GM12878 (cell line): ENCODE results near the gene WFIKKN1. TPM values are rescaled to one million over a fixed set of nuclear protein-coding genes. Genes with fewer than 3 reads are reported as not detected.
A peak's percentile ranks its signal among the peaks of the same experiment; 100 is the strongest.

Experiments
- ATAC-seq: fragments of 200-7000 bp; cut with Tn5 transposase; 3 replicates; pipeline ENCODE4 v1.9.1; 2020; ENCODE audit warnings: mild to moderate bottlenecking, moderate library complexity
- BruUV-seq: library from RNA; stranded (reverse); fragments of 400-500 nt; replicated peaks from 2 replicates; lab custom pipeline; 2021; lab: Mats Ljungman, UMichigan
- CTCF ChIA-PET: fragments of 300-600 bp; sonication (Branson Sonifier 250); formaldehyde crosslinking; extraction: SDS; loops from one replicate; lab custom pipeline; 2021; ENCODE audit warnings: inconsistent platforms; lab: Yijun Ruan, JAX
- POLR2A ChIA-PET: fragments of 350-600 bp; formaldehyde crosslinking; extraction: SDS; loops from one replicate; lab custom pipeline; 2021; ENCODE audit warnings: inconsistent platforms; lab: Charles Lee
- RAD21 ChIA-PET: fragments of 300-600 bp; sonication (Branson Sonifier 250); formaldehyde crosslinking; loops from one replicate; lab custom pipeline; 2023; ENCODE audit warnings: antibody characterized with exemption; ENCODE audit not compliant: unreplicated experiment; lab: Charles Lee
- SMC1A ChIA-PET: fragments of 300-600 bp; sonication (Branson Sonifier 250); formaldehyde crosslinking; loops from one replicate; lab custom pipeline; 2023; ENCODE audit not compliant: unreplicated experiment, uncharacterized antibody; lab: Charles Lee
- DNase-seq: peaks from one replicate; pipeline ENCODE4 v3.0.0-alpha.2; 2011; ENCODE audit warnings: low read depth, low spot score
- FAIRE-seq: peaks from 3 replicates; lab custom pipeline; 2011; peaks lifted over from hg19 to GRCh38; lab: Jason Lieb, UNC
- H2AFZ ChIP-seq: 2 replicates; pipeline ENCODE4 v1.6.0; 2011; ENCODE audit warnings: low read depth, low read length, control low read depth; ENCODE audit not compliant: control insufficient read depth
- H3K27ac ChIP-seq: 2 replicates; pipeline ENCODE4 v1.5.1; 2011; ENCODE audit warnings: control low read depth; ENCODE audit not compliant: control insufficient read depth, insufficient read depth
- H3K27me3 ChIP-seq, 2 experiments: replicated peaks in 1 of 2; 2 replicates each; pipeline versions ENCODE4 v1.6.0 to v1.6.1; 2011; ENCODE audit warnings: low read length in 1 of 2; ENCODE audit not compliant: control insufficient read depth in 2 of 2, insufficient read depth in 2 of 2
- H3K36me3 ChIP-seq, 2 experiments: 2 replicates each; pipeline ENCODE4 v1.5.1; 2011; ENCODE audit warnings: low read length in 1 of 2; ENCODE audit not compliant: control insufficient read depth in 2 of 2, insufficient read depth in 2 of 2
- H3K4me1 ChIP-seq: 2 replicates; pipeline ENCODE4 v1.6.1; 2011; ENCODE audit warnings: mild to moderate bottlenecking, low read length, moderate library complexity, mixed read lengths; ENCODE audit not compliant: control insufficient read depth, insufficient read depth
- H3K4me2 ChIP-seq: 2 replicates; pipeline ENCODE4 v1.6.0; 2011; ENCODE audit warnings: control low read depth; ENCODE audit not compliant: control insufficient read depth, insufficient read depth
- H3K4me3 ChIP-seq: fragments of 200-600 bp; sonication (generic); 2 replicates; pipeline ENCODE4 v1.5.1; 2016
- H3K79me2 ChIP-seq: 2 replicates; pipeline ENCODE4 v1.6.0; 2011; ENCODE audit warnings: low read length; ENCODE audit not compliant: control insufficient read depth, insufficient read depth
- H3K9ac ChIP-seq: 2 replicates; pipeline ENCODE4 v1.8.0; 2011; ENCODE audit warnings: low read length, control low read depth, mixed read lengths; ENCODE audit not compliant: control insufficient read depth, insufficient read depth
- H3K9me3 ChIP-seq: replicated peaks from 3 replicates; pipeline ENCODE4 v1.5.1; 2011; ENCODE audit warnings: mild to moderate bottlenecking, low read length; ENCODE audit not compliant: control insufficient read depth, insufficient read depth
- H4K20me1 ChIP-seq: 2 replicates; pipeline ENCODE4 v1.6.0; 2011; ENCODE audit not compliant: control insufficient read depth, insufficient read depth
- NFYA ChIP-seq: IDR thresholded peaks from 2 replicates; pipeline ENCODE4 v1.6.1; 2011; ENCODE audit warnings: low read depth, mild to moderate bottlenecking, low read length, improper control_type of control experiment, borderline replicate concordance
- POLR2A ChIP-seq: IDR thresholded peaks from 2 replicates; pipeline ENCODE4 v1.6.1; 2011; ENCODE audit warnings: low read depth, mild to moderate bottlenecking, low read length
- POLR2AphosphoS2 ChIP-seq: IDR thresholded peaks from 2 replicates; pipeline ENCODE4 v1.6.1; 2011; ENCODE audit warnings: low read depth, mild to moderate bottlenecking, low read length, improper control_type of control experiment, moderate library complexity
- POLR2AphosphoS5 ChIP-seq: IDR thresholded peaks from 2 replicates; pipeline ENCODE4 v1.6.1; 2011; ENCODE audit warnings: mild to moderate bottlenecking, low read length, inconsistent platforms
- RAD51 ChIP-seq: fragments of 450-650 bp; IDR thresholded peaks from 2 replicates; pipeline ENCODE4 v1.6.1; 2016; ENCODE audit warnings: moderate library complexity, mild to moderate bottlenecking, inconsistent platforms
- SP1 ChIP-seq: IDR thresholded peaks from one replicate; pipeline ENCODE4 v1.6.1; 2011; ENCODE audit warnings: low read depth, low read length
- TCF12 ChIP-seq: IDR thresholded peaks from 2 replicates; pipeline ENCODE4 v1.6.1; 2011; ENCODE audit warnings: low read depth, mild to moderate bottlenecking, low read length
- WGBS: methylation state at CpG from one replicate; pipeline ENCODE4 v1.1.6; 2016; ENCODE audit warnings: low lambda C conversion rate; ENCODE audit not compliant: insufficient replicate concordance, insufficient coverage; ENCODE audit errors: missing lambda C conversion rate; 5-methylcytosine and 5-hydroxymethylcytosine counted together
- in situ Hi-C: fragments of 300-500 bp; cut with MboI; formaldehyde crosslinking; loops from 9 replicates; pipeline ENCODE4 v1.14.3; 2018; ENCODE audit warnings: mixed read lengths
- intact Hi-C: fragments of 100-400 bp; cut with micrococcal nuclease; formaldehyde crosslinking; loops from one replicate; pipeline ENCODE4 v1.14.2; 2022; ENCODE audit not compliant: unreplicated experiment
- polyA plus RNA-seq, 11 experiments: library from polyadenylated mRNA; depleted of rRNA in 4 of 11; unstranded in 6 of 11; stranded (reverse) in 5 of 11; fragments of >200 nt; fragmentation: Nextera tagmentation in 4 of 11; fragmentation: Illumina TruSeq in 1 of 11; extraction: Ambion mirVana in 4 of 11; extraction: Trizol in 1 of 11; gene quantifications; 1 replicate in 1 of 11; 2 replicates in 10 of 11; pipeline versions ENCODE4 v1.2.1 to v1.2.3, GENCODE V29; 2011 to 2016; ENCODE audit warnings: inconsistent platforms in 2 of 11, missing spikeins in 2 of 11, low read depth in 1 of 11
- total RNA-seq, 4 experiments: library from RNA; depleted of rRNA in 3 of 4; stranded (reverse); fragments of >200 nt in 3 of 4; fragmentation: Illumina TruSeq in 1 of 4; extraction: Trizol in 1 of 4; gene quantifications; 2 replicates each; pipeline versions ENCODE4 v1.2.1 to v1.2.3, GENCODE V29; 2013 to 2021

WFIKKN1 gene
- total and polyA plus RNA-seq, 10 of the 15 experiments (the other 5 are each of a cell fraction or from before 2014, with no cell fraction given) = 0.01 to 0.41 (median 0.05) TPM; not detected in 2

- ChIA-PET RAD21 (no interaction called here), SMC1A (no interaction called here)
- H3K27ac ChIP-seq = no peak overlapping the region
These were observed 44.6 kb upstream of the WFIKKN1 start for GRCh38 chr16:586047-586644.

GRCh38 chr16:586645-587590, 43.9 kb upstream of the WFIKKN1 start:
- H3K36me3 ChIP-seq = no peaks in the 10 kb centered on the region
- ChIA-PET POLR2A (interaction anchor here (0.6 to 2.5 kb wide), 3 partner anchors 16 to 220 kb away, joined by 5 to 7 read pairs (median 6); partner anchors contain the start of gene NHLRC4), SMC1A (no interaction called here), RAD21 (interaction anchor here (0.8 kb wide), 1 partner anchor 22 kb away, joined by 3 read pairs; no protein-coding TSS in a partner anchor), CTCF (interaction anchor here (1.8 kb wide), 1 partner anchor 8 kb away, joined by 5 read pairs; no protein-coding TSS in a partner anchor)
- peak overlapping the region; percentile 70 for H3K4me2 ChIP-seq
- FAIRE-seq (no peak), ATAC-seq (no peak), DNase-seq (no peak)
- H3K79me2 ChIP-seq = peaks cover 28% of the 10 kb centered on the region
- BruUV-seq = no TSS peak
- H4K20me1 ChIP-seq = no peaks in the 10 kb centered on the region
- in situ Hi-C loops (no loop called here), intact Hi-C loops (no loop called here)
- H3K4me3 ChIP-seq = peak overlapping the region; percentile 94; the same call in 1 of the 2 replicates
- no peaks in the 10 kb centered on the region for H3K9me3 ChIP-seq
- peak overlapping the region; percentile 46; the same call in 1 of the 2 replicates for H3K9ac ChIP-seq
- H3K4me1 ChIP-seq = peaks cover 15% of the 10 kb centered on the region
- no peaks in the 10 kb centered on the region for H3K27me3 ChIP-seq
- no peak overlapping the region for H2AFZ ChIP-seq
- TF ChIP-seq POLR2AphosphoS5 = peak; percentile 49; the same call in 1 of the 2 replicates
- no peak for TF ChIP-seq TCF12
- TF ChIP-seq POLR2A = peak; percentile 59
- TF ChIP-seq SP1 = no peak
- TF ChIP-seq NFYA = no peak
- no peak overlapping the region for H3K27ac ChIP-seq
- WGBS = 94% methylated on average over 14 of the region's 14 CpGs

More at GRCh38 chr16:586047-586644, 44.6 kb upstream of the WFIKKN1 start:
- no peak overlapping the region for H3K4me2 ChIP-seq
- H2AFZ ChIP-seq = no peak overlapping the region
- no peaks in the 10 kb centered on the region for H4K20me1 ChIP-seq
- peaks cover 26% of the 10 kb centered on the region for H3K79me2 ChIP-seq
- no peaks in the 10 kb centered on the region for H3K9me3 ChIP-seq
- intact Hi-C loops = no loop called here
- no TSS peak for BruUV-seq
- CTCF ChIA-PET = no interaction called here
- FAIRE-seq (no peak), ATAC-seq (no peak), DNase-seq (no peak)
- TF ChIP-seq RAD51 = no peak
- TF ChIP-seq POLR2AphosphoS2 = 0 out of 2 replicates have a peak, but pooled peaks have one; percentile 16
- H3K4me3 ChIP-seq = no peak overlapping the region
- H3K9ac ChIP-seq = no peak overlapping the region
- WGBS = 69% methylated on average over 16 of the region's 16 CpGs
- POLR2A ChIA-PET = no interaction called here
- no peaks in the 10 kb centered on the region for H3K36me3 ChIP-seq
- in situ Hi-C loops = no loop called here
- H3K27me3 ChIP-seq = no peaks in the 10 kb centered on the region
- H3K4me1 ChIP-seq = peaks cover 13% of the 10 kb centered on the region
